ENCODE results near the gene ARHGAP20. TPM values are rescaled to one million over a fixed set of nuclear protein-coding genes. Genes with fewer than 3 reads are reported as not detected.

Gene ARHGAP20, protein sequence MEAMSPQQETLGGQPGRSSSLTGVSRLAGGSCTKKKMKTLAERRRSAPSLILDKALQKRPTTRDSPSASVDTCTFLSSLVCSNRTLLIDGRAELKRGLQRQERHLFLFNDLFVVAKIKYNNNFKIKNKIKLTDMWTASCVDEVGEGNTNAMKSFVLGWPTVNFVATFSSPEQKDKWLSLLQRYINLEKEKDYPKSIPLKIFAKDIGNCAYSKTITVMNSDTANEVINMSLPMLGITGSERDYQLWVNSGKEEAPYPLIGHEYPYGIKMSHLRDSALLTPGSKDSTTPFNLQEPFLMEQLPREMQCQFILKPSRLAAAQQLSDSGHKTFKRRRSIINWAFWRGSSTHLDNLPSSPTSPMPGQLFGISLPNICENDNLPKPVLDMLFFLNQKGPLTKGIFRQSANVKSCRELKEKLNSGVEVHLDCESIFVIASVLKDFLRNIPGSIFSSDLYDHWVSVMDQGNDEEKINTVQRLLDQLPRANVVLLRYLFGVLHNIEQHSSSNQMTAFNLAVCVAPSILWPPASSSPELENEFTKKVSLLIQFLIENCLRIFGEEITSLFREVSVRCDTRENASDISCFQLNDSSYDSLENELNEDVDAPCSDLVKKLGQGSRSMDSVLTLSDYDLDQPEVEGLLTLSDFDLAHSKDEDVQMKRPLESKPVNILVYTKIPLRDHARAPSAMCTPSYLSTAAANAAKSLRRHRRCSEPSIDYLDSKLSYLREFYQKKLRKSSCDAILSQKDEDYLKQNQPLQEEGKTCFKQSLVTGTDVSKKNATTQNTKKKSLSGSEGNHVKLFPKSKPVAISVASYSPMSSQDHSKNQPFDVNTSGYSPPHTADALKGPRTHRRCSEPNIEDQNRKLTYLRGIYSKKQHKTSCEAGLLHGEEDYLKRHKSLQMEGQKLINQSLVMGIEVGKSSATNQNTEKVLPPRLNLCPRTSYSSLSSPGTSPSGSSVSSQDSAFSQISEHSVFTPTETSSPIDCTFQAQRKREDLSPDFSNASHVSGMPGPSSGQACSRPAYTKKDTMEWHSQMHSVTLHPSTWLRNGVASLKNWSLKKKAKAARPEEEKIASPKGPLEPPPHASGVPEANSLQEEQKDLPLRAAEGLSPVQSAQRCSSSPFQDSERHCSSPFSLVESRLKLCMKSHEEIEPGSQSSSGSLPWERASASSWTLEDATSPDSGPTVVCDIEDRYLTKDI
- polyA plus RNA-seq = not detected

DNA sequence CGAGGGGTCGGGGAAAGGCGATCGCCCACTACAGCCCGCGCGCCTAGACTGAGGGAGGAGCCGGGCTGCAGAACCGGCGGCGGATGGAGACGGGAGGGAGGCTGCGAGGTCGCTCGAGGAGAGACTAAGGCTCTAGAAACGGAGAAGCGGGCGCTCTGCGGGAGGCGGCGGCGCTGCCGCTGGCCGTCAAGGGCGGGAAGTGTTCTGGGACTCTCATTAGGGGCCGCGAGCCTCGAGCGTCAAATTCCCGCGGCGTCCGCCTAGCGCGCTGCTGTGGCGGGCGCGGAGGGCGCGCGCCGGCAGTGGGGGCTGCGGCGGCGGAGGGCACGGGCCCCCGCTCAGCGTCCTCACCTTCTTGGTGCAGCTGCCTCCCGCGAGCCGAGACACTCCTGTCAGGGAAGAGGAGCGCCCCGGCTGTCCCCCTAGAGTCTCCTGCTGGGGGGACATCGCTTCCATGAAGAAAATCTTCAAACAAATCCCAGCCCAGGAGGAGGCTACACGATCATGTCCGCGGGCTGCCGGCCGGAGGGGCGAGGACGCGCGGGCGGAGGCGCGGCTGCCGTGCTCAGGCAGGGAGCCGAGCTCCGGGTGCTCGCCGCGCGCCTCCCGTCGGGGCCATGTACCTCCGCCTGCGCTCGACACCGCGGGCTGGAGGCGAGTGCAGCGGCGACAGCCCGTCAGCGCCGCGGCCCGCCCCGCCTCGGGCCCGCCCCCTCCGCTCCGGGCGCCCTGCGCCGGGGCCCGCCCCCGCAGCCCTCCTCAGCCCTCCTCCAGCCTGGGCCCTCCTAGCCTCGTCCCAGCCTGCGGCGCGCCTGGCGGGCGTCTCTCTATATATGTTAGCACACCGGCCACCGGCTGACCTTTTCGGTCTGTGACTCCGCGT, at the start of gene ARHGAP20:
Gene ARHGAP20 (minus strand): TSS at position 662 of the 883 bp plus-strand sequence. CDS start 206 bp downstream, at position 456.
- Mint-ChIP-seq H3K4me1 (peaks cover 15 to 18% of the 10 kb centered on the region in 2 donors), H3K27ac (no peak within 1 kb of the TSS), H3K27me3 (ENCODE audit: low read depth in 3 of 3) (peaks cover 17 to 28% (median 19%) of the 10 kb centered on the region in 3 donors), H3K36me3 (peaks cover 0 to 6% (median 0%) of the 10 kb centered on the region in 3 donors), H3K4me3 (peak within 1 kb of the TSS; percentile 61 to 80 (median 70)), H3K9me3 (peaks cover 0 to 14% (median 0%) of the 10 kb centered on the region in 6 donors)
- peak; percentile 9 to 14 (median 14) for DNase-seq

DNA sequence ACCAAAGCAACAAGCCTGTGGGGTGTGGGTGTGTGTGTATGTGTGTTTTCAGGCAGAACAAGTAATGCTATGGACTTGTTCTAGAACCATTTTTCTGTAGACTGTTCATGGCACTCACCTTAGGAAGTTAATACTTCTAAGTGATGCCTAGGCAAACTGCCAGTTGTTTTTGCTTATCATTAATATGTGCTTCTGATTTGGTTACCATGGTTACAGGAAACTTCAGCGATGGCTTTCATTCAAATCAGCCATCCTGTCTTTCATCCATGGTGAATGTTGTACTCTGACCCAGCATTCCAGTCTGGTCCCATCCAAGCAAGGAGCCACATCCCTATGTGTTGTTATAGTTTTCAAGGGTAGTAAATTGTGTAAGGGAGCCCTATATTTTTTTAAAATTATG, 49.8 kb upstream of the ARHGAP20 start:
- DNase-seq = no peak
- Mint-ChIP-seq H3K27me3 (ENCODE audit: low read depth in 3 of 3) (peaks cover 2 to 5% (median 2%) of the 10 kb centered on the region in 3 donors), H3K27ac (no peak overlapping the region), H3K4me3 (no peak overlapping the region), H3K36me3 (no peaks in the 10 kb centered on the region), H3K4me1 (no peaks in the 10 kb centered on the region), H3K9me3 (peaks cover 0 to 2% (median 0%) of the 10 kb centered on the region in 6 donors)

DNA sequence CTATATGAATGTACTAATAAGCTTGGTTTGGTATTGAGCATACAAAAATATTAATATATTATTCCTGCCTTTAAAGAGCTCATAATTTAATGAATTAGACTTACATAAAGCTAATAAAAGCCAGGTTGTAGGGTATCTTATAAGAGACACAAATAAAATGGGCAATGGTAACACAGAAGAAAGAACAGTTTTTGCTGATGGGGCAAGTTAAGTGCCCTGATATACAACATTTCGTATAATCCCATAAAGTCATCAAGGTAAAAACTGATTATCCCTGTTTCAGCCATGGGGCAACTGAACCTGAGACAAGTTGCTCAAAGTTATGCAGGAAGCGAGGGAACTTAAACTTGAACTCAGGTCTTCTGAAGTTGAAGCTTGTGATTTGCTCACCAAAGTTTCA, 48.9 kb upstream of the ARHGAP20 start:
- no peak overlapping the region for H3K27ac Mint-ChIP-seq
- DNase-seq = no peak
- H3K27me3 Mint-ChIP-seq (ENCODE audit: low read depth in 3 of 3) = peaks cover 2 to 5% (median 2%) of the 10 kb centered on the region in 3 donors
- H3K36me3 Mint-ChIP-seq = no peaks in the 10 kb centered on the region
- H3K9me3 Mint-ChIP-seq = peaks cover 0 to 5% (median 0%) of the 10 kb centered on the region in 6 donors
- no peak overlapping the region for H3K4me3 Mint-ChIP-seq
- H3K4me1 Mint-ChIP-seq = no peaks in the 10 kb centered on the region

DNA sequence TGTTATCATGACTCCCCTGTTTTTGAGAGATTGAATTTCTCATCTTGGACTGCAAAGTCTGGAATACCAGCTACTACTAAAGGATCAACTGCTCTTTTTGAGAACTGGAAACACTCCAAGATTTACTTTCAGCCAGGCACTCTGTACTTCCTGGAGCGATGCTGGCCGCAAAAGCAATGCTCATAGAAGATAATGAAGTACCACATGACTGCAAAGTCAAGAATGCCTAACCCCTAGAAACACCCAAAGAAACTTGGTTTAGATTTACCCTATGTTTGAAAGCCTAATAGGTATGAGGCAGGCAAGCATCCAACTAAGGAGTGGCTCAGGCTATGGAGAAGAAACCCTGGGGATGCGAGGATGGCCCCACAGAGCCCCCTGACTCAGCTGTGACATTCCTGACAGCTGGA, 47.7 kb upstream of the ARHGAP20 start:
- Mint-ChIP-seq H3K36me3 (no peaks in the 10 kb centered on the region), H3K27ac (no peak overlapping the region), H3K4me1 (no peaks in the 10 kb centered on the region), H3K4me3 (no peak overlapping the region), H3K9me3 (peaks cover 0 to 6% (median 0%) of the 10 kb centered on the region in 6 donors), H3K27me3 (ENCODE audit: low read depth in 3 of 3) (peaks cover 2 to 5% (median 2%) of the 10 kb centered on the region in 3 donors)
- DNase-seq = no peak

DNA sequence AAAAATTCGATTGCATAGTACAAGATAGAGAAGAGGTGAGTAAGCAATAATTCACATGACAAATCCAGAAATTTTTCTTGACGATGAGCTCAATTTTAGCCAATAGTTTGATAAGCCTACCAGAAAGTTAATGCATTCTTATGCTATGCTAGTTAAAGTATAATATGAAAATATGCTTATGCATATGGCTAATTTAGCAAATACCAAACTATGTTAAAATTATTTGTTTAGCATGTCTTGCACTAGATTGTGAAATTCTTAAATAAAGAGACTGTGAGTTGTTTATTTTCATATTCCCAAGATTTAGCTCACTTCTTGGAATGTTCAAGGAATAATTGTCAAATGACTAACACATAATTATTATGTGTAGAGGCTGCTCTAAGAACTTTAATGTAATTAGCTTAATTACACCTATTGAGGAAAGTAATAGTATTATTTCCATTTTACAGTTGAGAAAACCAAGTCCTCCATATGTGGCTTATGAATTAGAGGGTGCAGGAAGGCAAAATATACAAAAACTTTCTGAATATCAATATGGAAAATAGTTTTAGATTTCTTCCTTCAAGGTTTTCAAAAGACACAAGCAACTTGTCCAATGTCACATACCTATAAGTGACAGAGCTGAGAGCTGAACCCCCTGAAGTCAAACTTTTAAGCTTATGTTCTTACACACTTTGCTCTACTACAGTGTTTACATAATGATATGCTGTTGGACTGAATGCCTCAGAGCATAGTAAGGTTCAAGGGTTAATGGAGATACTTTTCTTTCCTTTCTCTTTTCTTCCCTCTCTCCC, 45.9 kb upstream of the ARHGAP20 start:
- Mint-ChIP-seq H3K4me3 (no peak overlapping the region), H3K36me3 (no peaks in the 10 kb centered on the region), H3K4me1 (no peaks in the 10 kb centered on the region), H3K27me3 (ENCODE audit: low read depth in 3 of 3) (no peaks in the 10 kb centered on the region), H3K27ac (no peak overlapping the region), H3K9me3 (peaks cover 0 to 7% (median 6%) of the 10 kb centered on the region in 6 donors)
- DNase-seq = no peak

DNA sequence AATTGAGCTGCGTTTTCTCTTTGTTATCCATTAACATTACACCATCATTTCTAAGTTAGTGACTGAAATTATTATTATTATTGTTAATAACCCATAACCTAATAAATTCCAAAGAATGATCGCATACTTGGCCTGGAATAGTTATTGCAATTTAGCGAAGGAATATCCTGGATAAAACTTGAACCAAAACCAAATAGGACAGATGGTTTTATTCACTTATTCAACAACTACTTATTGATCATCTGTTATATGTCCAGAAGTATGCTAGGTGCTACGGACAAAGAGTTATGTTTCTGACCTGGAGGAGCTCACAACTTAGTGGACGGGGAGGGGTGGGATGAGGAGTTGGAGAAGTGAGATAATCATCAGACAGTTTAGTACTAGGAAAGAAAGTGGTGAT, 44.8 kb upstream of the ARHGAP20 start:
- Mint-ChIP-seq H3K36me3 (no peaks in the 10 kb centered on the region), H3K27ac (no peak overlapping the region), H3K4me3 (no peak overlapping the region), H3K27me3 (ENCODE audit: low read depth in 3 of 3) (no peaks in the 10 kb centered on the region), H3K9me3 (peaks cover 0 to 15% (median 10%) of the 10 kb centered on the region in 6 donors), H3K4me1 (no peaks in the 10 kb centered on the region)
- DNase-seq = no peak

DNA sequence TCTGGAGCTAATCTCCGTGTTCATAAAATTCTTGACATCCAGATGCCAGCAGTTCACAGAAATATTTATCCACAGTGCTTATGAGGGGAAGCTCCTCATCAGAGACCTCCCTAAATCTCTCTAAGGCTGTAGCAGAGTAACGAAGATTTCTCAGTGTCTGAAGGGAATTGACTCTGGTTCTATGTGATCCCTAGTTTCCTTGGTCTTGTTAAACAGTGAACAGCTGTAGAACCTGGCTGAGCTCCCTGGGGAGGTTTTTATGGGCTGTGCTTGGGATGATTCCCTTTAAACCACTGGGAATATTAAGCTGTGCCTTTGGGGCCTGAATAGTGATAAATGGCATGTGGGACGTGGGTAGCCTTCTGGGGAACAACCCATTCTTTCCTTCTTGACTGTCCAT, 43.7 kb upstream of the ARHGAP20 start:
- no peaks in the 10 kb centered on the region for H3K36me3 Mint-ChIP-seq
- H3K27ac Mint-ChIP-seq = no peak overlapping the region
- H3K27me3 Mint-ChIP-seq (ENCODE audit: low read depth in 3 of 3) = no peaks in the 10 kb centered on the region
- no peak overlapping the region for H3K4me3 Mint-ChIP-seq
- no peak for DNase-seq
- H3K9me3 Mint-ChIP-seq = peaks cover 5 to 23% (median 13%) of the 10 kb centered on the region in 6 donors
- no peaks in the 10 kb centered on the region for H3K4me1 Mint-ChIP-seq

DNA sequence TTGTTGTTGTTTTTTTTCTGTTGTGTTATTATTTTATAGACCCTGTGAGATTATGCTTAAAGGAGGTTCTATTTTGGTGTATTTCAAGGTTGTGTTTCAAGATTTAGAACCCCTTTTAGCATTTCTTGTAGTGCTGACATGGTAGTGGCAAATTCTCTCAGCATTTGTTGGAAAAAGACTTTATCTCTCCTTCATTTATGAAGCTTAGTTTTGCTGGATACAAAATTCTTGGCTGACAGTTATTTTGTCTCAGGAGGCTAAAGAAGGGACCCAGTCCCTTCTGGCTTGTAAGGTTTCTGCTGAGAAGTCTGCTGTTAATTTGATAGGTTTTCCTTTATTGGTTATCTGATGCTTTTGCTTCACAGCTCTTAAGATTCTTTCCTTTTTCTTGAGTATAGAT, 40.7 kb upstream of the ARHGAP20 start:
- Mint-ChIP-seq H3K27me3 (ENCODE audit: low read depth in 3 of 3) (no peaks in the 10 kb centered on the region), H3K36me3 (no peaks in the 10 kb centered on the region), H3K4me3 (no peak overlapping the region), H3K4me1 (no peaks in the 10 kb centered on the region), H3K27ac (no peak overlapping the region), H3K9me3 (peaks cover 9 to 23% (median 13%) of the 10 kb centered on the region in 6 donors)
- DNase-seq = no peak

DNA sequence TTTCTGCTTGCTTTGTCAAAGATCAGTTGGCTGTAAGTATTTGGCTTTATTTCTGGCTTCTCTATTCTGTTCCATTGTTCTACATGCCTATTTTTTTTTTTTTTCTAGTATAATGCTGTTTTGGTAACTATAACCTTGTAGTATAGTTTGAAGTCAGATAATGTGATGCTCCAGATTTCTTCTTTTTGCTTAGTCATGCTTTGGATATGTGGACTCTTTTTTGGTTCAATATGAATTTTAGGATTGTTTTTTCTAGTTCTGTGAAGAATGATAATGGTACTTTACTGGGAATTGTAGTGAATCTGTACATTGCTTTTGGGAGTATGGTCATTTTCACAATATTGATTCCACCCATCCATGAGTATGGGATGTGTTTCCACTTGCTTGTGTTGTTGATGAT, 37.9 kb upstream of the ARHGAP20 start:
- Mint-ChIP-seq H3K27ac (no peak overlapping the region), H3K27me3 (ENCODE audit: low read depth in 3 of 3) (no peaks in the 10 kb centered on the region), H3K9me3 (peaks cover 8 to 23% (median 11%) of the 10 kb centered on the region in 6 donors), H3K4me1 (no peaks in the 10 kb centered on the region), H3K36me3 (no peaks in the 10 kb centered on the region), H3K4me3 (no peak overlapping the region)
- no peak for DNase-seq

DNA sequence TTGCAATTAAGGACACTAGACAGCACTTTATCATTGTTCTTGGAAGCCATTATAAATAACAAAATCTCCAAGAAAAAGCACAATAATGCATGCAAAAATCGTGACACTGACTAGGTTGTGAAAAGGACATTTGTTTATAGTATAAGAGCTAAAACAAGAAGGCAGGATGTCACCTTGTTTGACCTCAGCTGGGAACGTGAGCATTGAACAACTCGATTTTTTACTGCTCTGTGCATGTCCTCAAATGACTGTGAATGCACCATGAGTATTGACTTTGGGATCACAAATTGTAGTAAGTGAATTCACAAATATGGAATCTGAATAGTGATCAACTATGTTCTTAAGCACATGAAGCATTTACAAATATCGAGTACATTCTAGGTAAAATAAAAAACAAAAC, 35.3 kb upstream of the ARHGAP20 start:
- peaks cover 0 to 11% (median 9%) of the 10 kb centered on the region in 6 donors for H3K9me3 Mint-ChIP-seq
- H3K36me3 Mint-ChIP-seq = no peaks in the 10 kb centered on the region
- H3K27ac Mint-ChIP-seq = no peak overlapping the region
- H3K4me3 Mint-ChIP-seq = no peak overlapping the region
- no peak for DNase-seq
- no peaks in the 10 kb centered on the region for H3K27me3 Mint-ChIP-seq (ENCODE audit: low read depth in 3 of 3)
- H3K4me1 Mint-ChIP-seq = no peaks in the 10 kb centered on the region

DNA sequence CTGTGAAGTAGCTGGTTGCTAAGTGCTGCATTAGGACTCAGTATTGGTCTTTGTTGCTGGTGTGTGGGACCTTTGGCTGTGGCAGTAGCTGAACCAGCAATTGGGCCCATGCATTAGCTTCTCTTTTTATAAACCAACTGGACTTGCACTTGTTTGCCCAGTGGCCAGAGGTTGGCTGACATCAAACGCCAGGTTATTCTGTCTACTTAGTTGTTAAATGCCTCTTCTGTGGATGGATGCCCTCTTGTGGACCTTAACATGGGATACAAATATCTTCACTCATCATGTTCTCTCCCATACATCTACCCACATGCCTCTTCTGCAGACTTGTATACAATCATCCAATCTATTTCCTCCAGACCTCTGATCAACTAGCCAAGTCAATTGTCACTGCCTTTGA, 26.4 kb upstream of the ARHGAP20 start:
- H3K4me1 Mint-ChIP-seq = no peaks in the 10 kb centered on the region
- H3K9me3 Mint-ChIP-seq = peaks cover 0 to 6% (median 1%) of the 10 kb centered on the region in 6 donors
- no peak for DNase-seq
- H3K27me3 Mint-ChIP-seq (ENCODE audit: low read depth in 3 of 3) = peaks cover 0 to 2% (median 0%) of the 10 kb centered on the region in 3 donors
- H3K4me3 Mint-ChIP-seq = no peak overlapping the region
- no peak overlapping the region for H3K27ac Mint-ChIP-seq
- H3K36me3 Mint-ChIP-seq = no peaks in the 10 kb centered on the region

DNA sequence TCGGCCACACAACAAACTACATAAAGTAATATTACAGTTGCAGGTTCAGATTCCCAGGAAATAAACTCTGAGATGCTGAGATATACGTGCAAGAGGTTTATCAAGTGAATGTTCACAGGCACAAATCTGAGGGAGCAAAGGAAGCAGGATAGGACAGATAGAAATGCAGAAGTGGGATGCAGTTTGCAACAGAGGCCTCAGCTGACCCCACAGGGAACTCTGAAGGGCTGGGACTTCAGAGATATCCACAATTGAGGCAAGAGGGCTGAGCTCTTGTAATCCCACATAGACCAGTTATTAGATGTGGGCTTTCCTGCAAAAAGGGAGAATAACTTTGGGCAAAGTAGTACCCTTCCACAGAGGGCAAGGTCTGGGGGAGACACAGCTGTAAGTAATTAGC, 25.4 kb upstream of the ARHGAP20 start:
- peaks cover 0 to 2% (median 0%) of the 10 kb centered on the region in 3 donors for H3K27me3 Mint-ChIP-seq (ENCODE audit: low read depth in 3 of 3)
- no peak overlapping the region for H3K27ac Mint-ChIP-seq
- no peak overlapping the region for H3K4me3 Mint-ChIP-seq
- no peak for DNase-seq
- H3K4me1 Mint-ChIP-seq = no peaks in the 10 kb centered on the region
- H3K9me3 Mint-ChIP-seq = peaks cover 0 to 3% (median under 1%) of the 10 kb centered on the region in 6 donors
- no peaks in the 10 kb centered on the region for H3K36me3 Mint-ChIP-seq
